A673 (cell line): ENCODE measurements around the gene PTGER4. TPM values are rescaled to one million over a fixed set of nuclear protein-coding genes. Genes with fewer than 3 reads are reported as not detected.

Source experiments
- BruUV-seq: library from RNA; stranded (reverse); fragments of 400-500 nt; replicated peaks from 2 replicates; lab custom pipeline; 2021; lab: Mats Ljungman, UMichigan
- CTCF ChIA-PET: fragments of 300-600 bp; sonication (Branson Sonifier 250); formaldehyde crosslinking; loops from one replicate; lab custom pipeline; 2022; ENCODE audit warnings: antibody characterized with exemption; lab: Charles Lee
- POLR2A ChIA-PET: fragments of 300-600 bp; sonication (Branson Sonifier 250); formaldehyde crosslinking; loops from one replicate; lab custom pipeline; 2022; ENCODE audit warnings: antibody characterized with exemption; ENCODE audit not compliant: low non-redundant PET; lab: Charles Lee
- DNase-seq: peaks from one replicate; pipeline ENCODE4 v3.0.0-alpha.2; 2015; ENCODE audit warnings: low spot score
- H3K27ac ChIP-seq: fragments of 200-600 bp; sonication (generic); 2 replicates; pipeline ENCODE4 v1.5.1; 2016; ENCODE audit warnings: mixed run types, low read depth, mild to moderate bottlenecking, mixed read lengths, antibody characterized with exemption, low read length; ENCODE audit not compliant: poor library complexity, severe bottlenecking
- H3K27me3 ChIP-seq: fragments of 200-600 bp; sonication (generic); replicated peaks from 2 replicates; pipeline ENCODE4 v1.6.1; 2017; ENCODE audit warnings: mixed run types, low read depth, mild to moderate bottlenecking, mixed read lengths, antibody characterized with exemption, low read length; ENCODE audit not compliant: insufficient read depth, poor library complexity
- H3K36me3 ChIP-seq: fragments of 200-600 bp; sonication (generic); 2 replicates; pipeline ENCODE4 v1.6.1; 2016; ENCODE audit warnings: mixed run types, mild to moderate bottlenecking, mixed read lengths, antibody characterized with exemption, low read length; ENCODE audit not compliant: insufficient read depth, poor library complexity, severe bottlenecking
- H3K4me1 ChIP-seq: fragments of 200-600 bp; sonication (generic); 2 replicates; pipeline ENCODE4 v1.6.1; 2017; ENCODE audit warnings: mixed run types, mild to moderate bottlenecking, mixed read lengths, antibody characterized with exemption, low read length; ENCODE audit not compliant: insufficient read depth, poor library complexity, severe bottlenecking
- H3K4me3 ChIP-seq: fragments of 200-600 bp; sonication (generic); 2 replicates; pipeline ENCODE4 v1.5.1; 2016; ENCODE audit warnings: low read depth, mixed run types, mild to moderate bottlenecking, mixed read lengths, low read length; ENCODE audit not compliant: poor library complexity, severe bottlenecking
- H3K9me3 ChIP-seq: fragments of 200-600 bp; sonication (generic); 2 replicates; pipeline ENCODE4 v1.6.1; 2016; ENCODE audit warnings: mixed run types, low read depth, mild to moderate bottlenecking, mixed read lengths, antibody characterized with exemption, low read length; ENCODE audit not compliant: poor library complexity, severe bottlenecking
- EZH2 ChIP-seq: fragments of 200-600 bp; sonication (generic); IDR thresholded peaks from 2 replicates; pipeline ENCODE4 v1.6.1; 2017; ENCODE audit warnings: borderline replicate concordance, low read depth, mild to moderate bottlenecking, mixed read lengths, antibody characterized with exemption, low read length; ENCODE audit not compliant: poor library complexity, severe bottlenecking
- intact Hi-C: fragments of 100-400 bp; cut with micrococcal nuclease; formaldehyde crosslinking; loops from one replicate; pipeline ENCODE4 v1.10.0; 2022; ENCODE audit not compliant: unreplicated experiment
- total RNA-seq: library from RNA; stranded (reverse); gene quantifications from 2 replicates; pipeline ENCODE4 v1.2.3, GENCODE V29; 2021
- TF ChIP-seq, protein P1 (sequence below): fragments of 300-800, 200-600 bp; sonication (generic); conservative IDR thresholded peaks from 2 replicates; pipeline ENCODE4 v1.5.1; 2017; ENCODE audit warnings: low read depth, mild to moderate bottlenecking, antibody characterized with exemption, low read length, moderate library complexity, mixed read lengths

Gene PTGER4
- total RNA-seq, 1 experiment from 2014 or later = 2.1 TPM

DNA sequence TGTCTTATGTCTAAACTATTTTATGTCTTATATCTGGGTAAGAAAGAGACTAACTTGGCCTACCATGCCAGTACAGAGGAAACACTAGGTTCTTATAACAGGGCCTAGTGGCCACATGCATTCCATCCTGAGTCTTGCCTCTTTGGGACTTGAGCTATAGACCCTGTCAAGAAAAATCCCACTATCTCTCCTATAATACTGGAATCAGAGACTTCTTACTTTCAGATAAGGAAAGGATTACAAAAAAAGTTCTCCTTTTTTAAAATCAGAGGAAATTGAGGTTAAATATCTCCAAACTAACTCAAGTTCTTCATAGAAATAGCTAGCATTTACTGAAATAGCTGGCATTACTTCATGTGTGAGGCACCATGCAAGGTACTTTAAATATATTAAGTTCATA lies 34.3 kb downstream of the PTGER4 start:
- Histone ChIP-seq H3K4me3 (no peak overlapping the region), H3K36me3 (no peaks in the 10 kb centered on the region), H3K27me3 (no peaks in the 10 kb centered on the region), H3K9me3 (no peaks in the 10 kb centered on the region), H3K27ac (no peak overlapping the region), H3K4me1 (no peaks in the 10 kb centered on the region)
- ChIA-PET POLR2A (no interaction called here), CTCF (no interaction called here)
- TF ChIP-seq, protein P1, sequence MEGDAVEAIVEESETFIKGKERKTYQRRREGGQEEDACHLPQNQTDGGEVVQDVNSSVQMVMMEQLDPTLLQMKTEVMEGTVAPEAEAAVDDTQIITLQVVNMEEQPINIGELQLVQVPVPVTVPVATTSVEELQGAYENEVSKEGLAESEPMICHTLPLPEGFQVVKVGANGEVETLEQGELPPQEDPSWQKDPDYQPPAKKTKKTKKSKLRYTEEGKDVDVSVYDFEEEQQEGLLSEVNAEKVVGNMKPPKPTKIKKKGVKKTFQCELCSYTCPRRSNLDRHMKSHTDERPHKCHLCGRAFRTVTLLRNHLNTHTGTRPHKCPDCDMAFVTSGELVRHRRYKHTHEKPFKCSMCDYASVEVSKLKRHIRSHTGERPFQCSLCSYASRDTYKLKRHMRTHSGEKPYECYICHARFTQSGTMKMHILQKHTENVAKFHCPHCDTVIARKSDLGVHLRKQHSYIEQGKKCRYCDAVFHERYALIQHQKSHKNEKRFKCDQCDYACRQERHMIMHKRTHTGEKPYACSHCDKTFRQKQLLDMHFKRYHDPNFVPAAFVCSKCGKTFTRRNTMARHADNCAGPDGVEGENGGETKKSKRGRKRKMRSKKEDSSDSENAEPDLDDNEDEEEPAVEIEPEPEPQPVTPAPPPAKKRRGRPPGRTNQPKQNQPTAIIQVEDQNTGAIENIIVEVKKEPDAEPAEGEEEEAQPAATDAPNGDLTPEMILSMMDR = no peak
- TF ChIP-seq EZH2 = no peak
- intact Hi-C loops = no loop called here
- no TSS peak for BruUV-seq
- DNase-seq = no peak

GRCh38 chr5:40716000-40716399 lies 36.3 kb downstream of the PTGER4 start:
- peak; percentile 33 for DNase-seq
- BruUV-seq = no TSS peak
- Histone ChIP-seq H3K9me3 (no peaks in the 10 kb centered on the region), H3K27me3 (no peaks in the 10 kb centered on the region), H3K4me3 (no peak overlapping the region), H3K36me3 (no peaks in the 10 kb centered on the region), H3K4me1 (no peaks in the 10 kb centered on the region), H3K27ac (no peak overlapping the region)
- ChIA-PET POLR2A (interaction anchor here (0.8 kb wide), 1 partner anchor 195 kb away, joined by 3 read pairs; no protein-coding TSS in a partner anchor), CTCF (no interaction called here)
- no peak for TF ChIP-seq EZH2
- TF ChIP-seq, protein P1 = peak; percentile 54
- intact Hi-C loops = no loop called here

GRCh38 chr5:40716590-40716989 lies 36.9 kb downstream of the PTGER4 start:
- POLR2A ChIA-PET = interaction anchor here (0.8 kb wide), 1 partner anchor 195 kb away, joined by 3 read pairs; no protein-coding TSS in a partner anchor
- no peak overlapping the region for H3K27ac ChIP-seq

More at GRCh38 chr5:40716590-40716989, 36.9 kb downstream of the PTGER4 start:
- Histone ChIP-seq H3K4me1 (no peaks in the 10 kb centered on the region), H3K9me3 (no peaks in the 10 kb centered on the region), H3K36me3 (no peaks in the 10 kb centered on the region), H3K4me3 (no peak overlapping the region), H3K27me3 (no peaks in the 10 kb centered on the region)
- BruUV-seq = no TSS peak
- TF ChIP-seq, protein P1 = no peak
- TF ChIP-seq EZH2 = no peak
- intact Hi-C loops = no loop called here
- DNase-seq = no peak
- CTCF ChIA-PET = no interaction called here
